GM12891 (cell line): Measurements from ENCODE around the gene CPA5.

Experiments
- DNase-seq: peaks from one replicate; pipeline ENCODE4 v3.0.0; 2011; ENCODE audit warnings: low spot score; ENCODE audit not compliant: insufficient read length
- FAIRE-seq: peaks from 2 replicates; lab custom pipeline; 2011; peaks lifted over from hg19 to GRCh38; lab: Jason Lieb, UNC
- PAX5 ChIP-seq: IDR thresholded peaks from 2 replicates; pipeline ENCODE4 v1.6.1; 2011; ENCODE audit warnings: low read length, moderate library complexity, mild to moderate bottlenecking; ENCODE audit not compliant: insufficient read depth, severe bottlenecking
- POLR2A ChIP-seq: IDR thresholded peaks from 2 replicates; pipeline ENCODE4 v1.6.1; 2011; ENCODE audit warnings: low read depth, low read length, control low read depth
- POLR2AphosphoS5 ChIP-seq: IDR thresholded peaks from 2 replicates; pipeline ENCODE4 v1.6.1; 2011; ENCODE audit warnings: low read depth, low read length, control low read depth
- POU2F2 ChIP-seq: IDR thresholded peaks from 2 replicates; pipeline ENCODE4 v1.6.1; 2011; ENCODE audit warnings: low read depth, mild to moderate bottlenecking, control low read depth, low read length, moderate library complexity
- SPI1 ChIP-seq: IDR thresholded peaks from 2 replicates; pipeline ENCODE4 v1.6.1; 2011; ENCODE audit warnings: low read depth, low read length, control low read depth
- TAF1 ChIP-seq: IDR thresholded peaks from 2 replicates; pipeline ENCODE4 v1.6.1; 2011; ENCODE audit warnings: low read depth, low read length, control low read depth

Gene CPA5

GRCh38 chr7:130346177-130346905, 1.7 kb downstream of the CPA5 start:
- FAIRE-seq (no peak), DNase-seq (no peak)
- TF ChIP-seq TAF1 (no peak), POLR2A (no peak), SPI1 (no peak), POU2F2 (no peak), POLR2AphosphoS5 (no peak), PAX5 (no peak)

GRCh38 chr7:130346941-130347340, 2.3 kb downstream of the CPA5 start:
- no peak for DNase-seq
- no peak for TF ChIP-seq POLR2AphosphoS5
- no peak for TF ChIP-seq POLR2A
- no peak for TF ChIP-seq TAF1
- no peak for TF ChIP-seq POU2F2
- no peak for FAIRE-seq

GRCh38 chr7:130349911-130350782, 5.5 kb downstream of the CPA5 start:
- no peak for FAIRE-seq
- TF ChIP-seq POLR2A (no peak), PAX5 (no peak), POLR2AphosphoS5 (no peak), SPI1 (no peak), TAF1 (no peak), POU2F2 (no peak)
- no peak for DNase-seq

GRCh38 chr7:130350945-130351790, 6.6 kb downstream of the CPA5 start:
- DNase-seq = no peak
- FAIRE-seq = no peak
- TF ChIP-seq SPI1 (no peak), POLR2AphosphoS5 (no peak), POLR2A (no peak), POU2F2 (no peak), PAX5 (no peak), TAF1 (no peak)

GRCh38 chr7:130351791-130352090, 7.1 kb downstream of the CPA5 start:
- no peak for DNase-seq
- FAIRE-seq = no peak
- TF ChIP-seq TAF1 (no peak), POLR2AphosphoS5 (no peak), SPI1 (no peak), PAX5 (no peak), POLR2A (no peak), POU2F2 (no peak)

- no peak for TF ChIP-seq SPI1
- FAIRE-seq = no peak
- no peak for DNase-seq
Measured at GRCh38 chr7:130352194-130353074, 7.8 kb downstream of the CPA5 start.

GRCh38 chr7:130353196-130353595, 8.6 kb downstream of the CPA5 start:
- no peak for FAIRE-seq

GRCh38 chr7:130356121-130356875, 11.7 kb downstream of the CPA5 start:
- FAIRE-seq (no peak), DNase-seq (no peak)
- TF ChIP-seq POLR2AphosphoS5 (no peak), SPI1 (no peak), PAX5 (no peak), POLR2A (no peak), TAF1 (no peak), POU2F2 (no peak)

More at GRCh38 chr7:130353196-130353595, 8.6 kb downstream of the CPA5 start:
- TF ChIP-seq POLR2A = no peak
- TF ChIP-seq PAX5 = no peak
- no peak for TF ChIP-seq POLR2AphosphoS5
- no peak for TF ChIP-seq POU2F2
- no peak for TF ChIP-seq TAF1
- no peak for TF ChIP-seq SPI1
- no peak for DNase-seq

- DNase-seq (no peak), FAIRE-seq (no peak)
- TF ChIP-seq POU2F2 (no peak), PAX5 (no peak), TAF1 (no peak), SPI1 (no peak), POLR2A (no peak), POLR2AphosphoS5 (no peak)
Measured at GRCh38 chr7:130356876-130357611, 12.4 kb downstream of the CPA5 start.
